GM19395 (cell line): ENCODE measurements around the gene ENDOU.
A peak's percentile ranks its signal among the peaks of the same experiment; 100 is the strongest.

Experiments used
- ATAC-seq: cut with Tn5 transposase; IDR thresholded peaks from one replicate; pipeline ENCODE4 v1.9.1; 2021; ENCODE audit warnings: mild to moderate bottlenecking, moderate library complexity; ENCODE audit not compliant: unreplicated experiment

The ENDOU gene

GRCh38 chr12:47725091-47725772 lies at the start of gene ENDOU:
Gene ENDOU (minus strand): TSS chr12:47725490. CDS start chr12:47725413, 77 bp downstream.
- ATAC-seq, result no peak

GRCh38 chr12:47774663-47775062 lies 49.4 kb upstream of the ENDOU start:
- no peak for ATAC-seq

- no peak for ATAC-seq
These were observed 48.7 kb upstream of the ENDOU start for GRCh38 chr12:47773858-47774580.

GRCh38 chr12:47773062-47773857 lies 48.0 kb upstream of the ENDOU start, which contains the start of gene SLC48A1:
Gene SLC48A1 (plus strand): TSS chr12:47773238. CDS start chr12:47773305, 67 bp downstream.
- ATAC-seq, result peak; percentile 83

- ATAC-seq, result no peak
These were observed 47.4 kb upstream of the ENDOU start for GRCh38 chr12:47772738-47773061.

- ATAC-seq, result no peak
These were observed 46.9 kb upstream of the ENDOU start for GRCh38 chr12:47772094-47772660.

GRCh38 chr12:47771304-47771703 lies 46.0 kb upstream of the ENDOU start:
- no peak for ATAC-seq

- no peak for ATAC-seq
These were observed 44.9 kb upstream of the ENDOU start for GRCh38 chr12:47770086-47770726.

- no peak for ATAC-seq
These were observed 44.2 kb upstream of the ENDOU start for GRCh38 chr12:47769234-47770085.

- no peak for ATAC-seq
These were observed 43.1 kb upstream of the ENDOU start for GRCh38 chr12:47768323-47768811.

- ATAC-seq, result peak; percentile 61
These were observed 42.0 kb upstream of the ENDOU start for GRCh38 chr12:47767216-47767724.

GRCh38 chr12:47766502-47767215 lies 41.4 kb upstream of the ENDOU start:
- peak; percentile 11 for ATAC-seq

- no peak for ATAC-seq
These were observed 38.4 kb upstream of the ENDOU start for GRCh38 chr12:47763481-47764346.

GRCh38 chr12:47762850-47763465 lies 37.7 kb upstream of the ENDOU start:
- ATAC-seq, result no peak

- peak; percentile 55 for ATAC-seq
These were observed 33.8 kb upstream of the ENDOU start, which contains the start of gene RAPGEF3 for GRCh38 chr12:47758834-47759690. Gene RAPGEF3 (minus strand): TSS chr12:47758880. CDS start chr12:47758556, 324 bp downstream.

GRCh38 chr12:47758584-47758833 lies 33.2 kb upstream of the ENDOU start:
- no peak for ATAC-seq
